CD1c-positive myeloid dendritic cell (primary cell): ENCODE results near the gene CLEC1A.

Experiments used
- DNase-seq: peaks from one replicate; pipeline ENCODE4 v3.0.0-alpha.2; 2016; ENCODE audit errors: extremely low spot score

Gene CLEC1A

GRCh38 chr12:10098791-10099190, at the start of gene CLEC1A:
Gene CLEC1A, minus strand, starts transcription at chr12:10098985. Its CDS starts 63 bp downstream, at chr12:10098922.
- DNase-seq: no peak

GRCh38 chr12:10147714-10148403, 49.1 kb upstream of the CLEC1A start:
- no peak for DNase-seq

- DNase-seq: no peak
These were observed 44.3 kb upstream of the CLEC1A start for GRCh38 chr12:10142976-10143589.

- DNase-seq: peak; percentile 85
These were observed 41.2 kb upstream of the CLEC1A start for GRCh38 chr12:10140001-10140400.

GRCh38 chr12:10136637-10137205, 37.9 kb upstream of the CLEC1A start:
- DNase-seq: no peak

- DNase-seq: no peak
These were observed 36.3 kb upstream of the CLEC1A start for GRCh38 chr12:10135126-10135525.

- DNase-seq: no peak
These were observed 34.1 kb upstream of the CLEC1A start for GRCh38 chr12:10132850-10133370.

- DNase-seq: peak; percentile 87
These were observed 32.4 kb upstream of the CLEC1A start for GRCh38 chr12:10131111-10131690.

- peak; percentile 95 for DNase-seq
These were observed 31.3 kb upstream of the CLEC1A start, which contains the start of gene CLEC7A for GRCh38 chr12:10130042-10130441. Gene CLEC7A, minus strand, starts transcription at chr12:10130199. Its CDS starts 117 bp downstream, at chr12:10130082.

- peak; percentile 96 for DNase-seq
These were observed 29.9 kb upstream of the CLEC1A start for GRCh38 chr12:10128687-10129086.

GRCh38 chr12:10126413-10126812, 27.6 kb upstream of the CLEC1A start:
- peak; percentile 79 for DNase-seq

- DNase-seq: no peak
These were observed 23.9 kb upstream of the CLEC1A start for GRCh38 chr12:10122689-10123088.

GRCh38 chr12:10121278-10121677, 22.5 kb upstream of the CLEC1A start:
- DNase-seq: peak; percentile 94

- peak; percentile 38 for DNase-seq
These were observed 20.3 kb upstream of the CLEC1A start for GRCh38 chr12:10119066-10119465.

GRCh38 chr12:10115890-10116289, 17.1 kb upstream of the CLEC1A start:
- DNase-seq: no peak

GRCh38 chr12:10115311-10115710, 16.5 kb upstream of the CLEC1A start:
- DNase-seq: no peak

GRCh38 chr12:10113920-10114319, 15.1 kb upstream of the CLEC1A start:
- DNase-seq: no peak

- DNase-seq: no peak
These were observed 14.3 kb upstream of the CLEC1A start for GRCh38 chr12:10113075-10113474.

GRCh38 chr12:10111451-10111850, 12.7 kb upstream of the CLEC1A start:
- DNase-seq: no peak

GRCh38 chr12:10110256-10110844, 11.6 kb upstream of the CLEC1A start:
- DNase-seq: no peak

GRCh38 chr12:10102322-10102721, 3.5 kb upstream of the CLEC1A start:
- DNase-seq: peak; percentile 71

GRCh38 chr12:10101648-10102220, 2.9 kb upstream of the CLEC1A start:
- peak; percentile 7 for DNase-seq
